GM21423 (cell line): ENCODE results near the gene OR2B2.

Experiments
- ATAC-seq: cut with Tn5 transposase; IDR thresholded peaks from one replicate; pipeline ENCODE4 v1.9.1; 2021; ENCODE audit warnings: mild to moderate bottlenecking, moderate library complexity; ENCODE audit not compliant: unreplicated experiment

OR2B2 gene

DNA sequence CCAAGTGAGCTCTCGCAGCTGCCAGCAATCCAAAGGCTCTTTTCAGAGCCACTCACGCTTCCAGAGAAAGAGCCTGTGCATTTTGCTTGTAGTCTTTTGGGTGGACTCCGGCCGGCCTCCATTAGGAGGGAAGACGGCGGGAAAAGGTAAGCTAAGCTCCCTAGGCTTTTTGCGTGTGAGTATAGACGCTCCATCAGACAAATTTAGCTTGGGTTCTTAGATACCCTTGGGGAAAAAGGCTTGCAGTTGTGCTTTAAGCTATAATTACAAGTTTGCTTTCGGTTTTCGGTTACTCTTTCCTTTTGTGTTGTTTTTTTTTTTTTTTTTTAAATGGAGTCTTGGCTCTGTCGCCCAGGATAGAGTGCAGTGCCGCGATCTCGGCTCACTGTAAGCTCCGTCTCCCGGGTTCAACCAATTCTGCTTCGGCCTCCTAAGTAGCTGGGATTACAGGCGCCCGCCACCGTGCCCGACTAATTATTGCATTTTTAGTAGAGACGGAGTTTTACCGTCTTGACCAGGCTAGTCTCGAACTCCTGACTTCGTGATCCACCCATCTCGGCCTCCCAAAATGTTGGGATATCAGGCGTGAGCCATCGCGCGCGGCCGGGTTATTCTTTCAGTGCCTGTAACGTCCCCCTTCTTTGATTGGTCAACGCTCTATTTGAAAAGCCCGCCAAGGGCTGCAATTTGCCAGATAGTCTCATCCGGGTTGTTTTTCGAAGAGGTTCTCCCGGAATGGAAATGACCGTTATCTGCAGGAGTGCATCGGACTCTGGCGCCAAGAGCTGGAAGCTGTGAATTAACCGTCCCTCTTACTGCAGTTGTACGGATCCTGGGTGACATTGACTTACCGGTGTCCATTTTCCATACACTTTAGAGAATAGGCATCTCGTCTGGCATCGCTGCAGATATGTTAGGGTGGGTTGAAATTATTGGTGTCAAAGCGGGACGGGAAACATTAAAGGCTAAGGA is 18.1 kb downstream of the OR2B2 start:
- ATAC-seq, result no peak

DNA sequence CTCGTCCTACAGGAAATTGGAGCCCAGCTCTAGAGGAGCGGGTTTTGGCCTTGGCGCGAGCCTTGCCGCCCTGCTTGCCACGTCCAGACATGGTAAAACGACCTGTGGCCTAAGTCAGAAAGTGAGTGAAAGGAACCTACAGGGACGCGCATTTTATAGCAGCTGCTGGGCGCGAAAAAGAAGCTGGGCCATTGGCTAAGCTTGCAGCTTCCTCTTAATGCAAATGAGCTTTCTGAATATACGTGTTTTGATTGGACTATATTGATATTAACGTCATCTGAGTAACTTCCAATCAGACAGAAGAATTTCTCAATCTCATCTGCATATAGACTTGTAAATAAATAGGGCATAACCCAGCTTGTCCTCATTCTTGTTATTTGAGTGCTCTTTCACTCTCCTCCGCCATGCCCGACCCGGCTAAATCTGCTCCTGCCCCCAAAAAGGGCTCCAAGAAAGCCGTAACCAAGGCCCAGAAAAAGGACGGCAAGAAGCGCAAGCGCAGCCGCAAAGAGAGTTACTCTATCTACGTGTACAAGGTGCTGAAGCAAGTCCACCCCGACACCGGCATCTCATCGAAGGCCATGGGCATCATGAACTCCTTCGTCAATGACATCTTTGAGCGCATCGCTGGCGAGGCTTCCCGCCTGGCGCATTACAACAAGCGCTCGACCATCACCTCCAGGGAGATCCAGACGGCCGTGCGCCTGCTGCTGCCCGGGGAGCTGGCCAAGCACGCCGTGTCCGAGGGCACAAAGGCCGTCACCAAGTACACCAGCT is 18.9 kb downstream of the OR2B2 start:
- peak; percentile 44 for ATAC-seq

DNA sequence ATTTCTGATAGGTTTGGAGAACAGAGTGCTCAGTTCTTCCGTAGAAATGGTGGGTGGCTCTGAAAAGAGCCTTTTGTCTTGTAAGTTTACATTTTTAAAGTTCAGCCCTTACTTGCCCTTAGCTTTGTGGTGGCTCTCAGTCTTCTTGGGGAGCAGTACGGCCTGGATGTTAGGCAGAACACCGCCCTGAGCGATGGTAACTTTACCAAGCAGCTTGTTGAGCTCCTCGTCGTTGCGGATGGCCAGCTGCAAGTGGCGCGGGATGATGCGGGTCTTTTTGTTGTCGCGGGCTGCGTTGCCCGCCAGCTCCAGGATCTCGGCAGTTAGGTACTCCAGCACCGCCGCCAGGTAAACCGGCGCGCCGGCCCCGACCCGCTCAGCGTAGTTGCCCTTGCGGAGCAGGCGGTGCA is 19.5 kb downstream of the OR2B2 start:
- ATAC-seq, result no peak

DNA sequence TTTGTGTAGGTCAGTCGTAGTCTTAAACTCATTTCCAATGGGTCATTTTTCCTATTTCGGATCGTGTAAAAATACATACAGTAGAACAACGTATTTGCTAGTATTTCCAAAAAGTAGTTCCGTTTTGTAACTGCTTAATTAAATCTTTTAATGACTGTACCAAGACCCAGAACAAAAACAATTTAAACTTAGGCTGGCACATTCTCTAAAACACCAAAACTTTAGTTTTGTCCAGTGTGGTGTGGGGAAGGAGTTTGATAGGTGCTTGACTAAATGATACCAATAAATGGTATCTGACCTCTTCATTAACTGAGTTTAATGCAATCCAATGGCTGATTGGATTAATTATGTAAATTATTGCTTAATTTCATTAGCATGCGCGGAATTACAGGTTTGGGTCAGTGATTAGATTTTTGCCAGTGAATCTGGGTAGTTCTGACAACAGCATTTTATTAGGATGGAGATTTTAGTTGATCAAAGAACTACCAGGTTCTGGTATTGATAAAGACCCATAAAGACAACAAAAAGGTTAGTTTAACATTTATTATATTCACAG is 20.8 kb downstream of the OR2B2 start:
- ATAC-seq, result no peak

DNA sequence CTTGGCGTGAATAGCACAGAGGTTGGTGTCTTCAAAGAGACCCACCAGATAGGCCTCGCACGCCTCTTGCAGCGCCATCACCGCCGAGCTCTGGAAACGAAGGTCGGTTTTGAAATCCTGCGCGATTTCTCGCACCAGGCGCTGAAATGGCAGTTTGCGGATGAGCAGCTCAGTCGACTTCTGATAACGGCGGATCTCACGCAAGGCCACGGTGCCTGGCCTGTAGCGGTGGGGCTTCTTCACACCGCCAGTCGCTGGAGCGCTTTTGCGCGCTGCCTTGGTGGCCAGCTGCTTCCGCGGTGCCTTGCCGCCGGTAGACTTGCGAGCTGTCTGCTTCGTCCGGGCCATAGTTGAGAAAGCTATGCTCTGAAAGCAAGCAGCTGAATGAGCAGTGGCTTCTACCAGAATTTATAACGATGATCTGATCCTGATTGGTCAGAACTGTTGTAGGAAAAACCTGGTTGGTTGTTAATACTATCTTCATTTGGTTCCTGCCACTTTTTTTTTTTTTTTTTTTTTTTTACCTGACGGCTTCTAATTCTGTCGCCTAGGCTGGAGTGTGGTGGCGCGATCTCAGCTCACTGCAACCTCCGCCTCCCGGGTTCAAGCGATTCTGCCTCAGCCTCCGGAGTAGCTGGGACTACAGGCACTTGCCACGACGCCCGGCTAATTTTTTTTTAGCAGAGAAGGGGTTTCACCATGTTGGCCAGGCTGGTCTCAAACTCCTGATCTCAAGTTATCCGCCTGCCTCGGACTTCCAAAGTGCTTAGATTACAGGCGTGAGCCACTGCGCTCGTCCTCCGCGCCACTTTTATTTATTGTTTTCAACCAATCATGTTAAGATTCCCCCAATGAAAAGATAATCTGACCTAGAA is 21.5 kb downstream of the OR2B2 start:
- ATAC-seq, result peak; percentile 43

DNA sequence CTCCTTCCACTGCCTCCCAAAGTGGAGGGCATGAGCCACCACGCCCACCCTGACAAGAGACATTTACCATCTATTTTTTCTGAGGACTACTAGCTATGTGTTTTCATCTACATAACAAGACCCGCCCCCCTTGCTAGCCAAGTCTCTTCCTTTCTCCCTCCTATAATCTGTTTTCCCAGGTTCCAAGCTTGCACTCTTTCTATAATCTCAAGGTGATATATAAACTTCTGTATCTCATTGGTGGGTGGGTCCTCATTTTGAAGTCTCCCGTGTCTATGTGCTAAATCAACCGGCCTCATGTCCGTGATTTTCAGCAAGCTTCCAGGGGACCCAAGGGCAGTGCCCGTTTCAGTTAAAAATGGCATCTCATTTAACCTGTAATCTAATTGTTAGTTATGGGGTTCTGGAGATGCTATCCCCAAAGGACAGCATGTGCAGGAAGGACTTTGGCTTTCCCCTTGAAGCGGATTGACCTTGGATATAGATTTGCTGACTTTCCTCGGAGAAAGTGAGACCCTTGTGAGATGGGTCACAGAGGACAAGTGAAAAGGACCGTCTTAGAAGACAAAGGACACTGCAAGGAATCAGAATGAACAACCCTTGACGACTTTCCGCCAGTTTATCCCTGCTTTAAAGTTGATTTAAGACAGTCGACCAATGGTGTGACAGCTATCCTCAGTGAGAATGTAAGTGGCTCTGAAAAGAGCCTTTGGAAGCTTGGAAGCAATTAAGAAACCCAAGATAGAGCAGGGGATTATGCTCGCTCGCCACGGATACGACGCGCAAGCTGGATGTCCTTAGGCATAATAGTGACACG is 22.4 kb downstream of the OR2B2 start:
- ATAC-seq, result no peak

DNA sequence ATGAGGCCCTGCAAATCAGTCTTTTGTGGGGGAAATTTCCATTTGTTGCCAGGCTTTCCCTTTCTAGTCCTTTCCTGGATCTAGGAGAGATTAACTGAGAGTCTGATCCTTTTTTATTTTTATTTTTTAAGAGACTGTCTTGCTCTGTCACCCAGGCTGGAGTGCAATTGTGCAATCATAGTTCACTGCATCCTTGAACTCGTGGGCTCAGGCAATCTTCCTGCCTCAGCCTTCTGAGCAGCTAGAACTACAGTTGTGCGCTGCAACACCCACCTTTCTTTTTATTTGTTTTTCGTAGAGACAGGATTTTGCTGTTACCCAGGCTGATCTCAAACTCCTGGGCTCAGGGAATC is 22.9 kb downstream of the OR2B2 start:
- ATAC-seq, result no peak

DNA sequence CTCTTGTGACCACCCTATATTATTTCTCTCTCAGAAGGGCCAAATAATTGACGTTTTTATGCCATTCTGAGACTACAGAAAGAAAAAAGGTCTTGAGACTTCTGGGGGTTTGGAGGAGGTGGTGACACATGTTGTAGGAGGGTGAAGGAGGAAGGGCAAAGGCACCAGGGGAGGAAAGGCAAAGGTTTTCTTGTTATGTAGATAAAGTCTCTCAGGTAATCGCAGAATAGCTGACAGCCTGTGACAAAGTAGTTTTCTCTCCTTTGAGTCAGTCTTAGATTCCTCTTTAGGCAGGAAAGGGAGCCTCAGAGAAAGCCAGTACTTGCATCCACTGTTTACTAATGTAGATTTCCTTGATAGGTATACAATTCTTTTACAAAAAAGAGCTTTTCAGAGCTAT is 23.6 kb downstream of the OR2B2 start:
- no peak for ATAC-seq

DNA sequence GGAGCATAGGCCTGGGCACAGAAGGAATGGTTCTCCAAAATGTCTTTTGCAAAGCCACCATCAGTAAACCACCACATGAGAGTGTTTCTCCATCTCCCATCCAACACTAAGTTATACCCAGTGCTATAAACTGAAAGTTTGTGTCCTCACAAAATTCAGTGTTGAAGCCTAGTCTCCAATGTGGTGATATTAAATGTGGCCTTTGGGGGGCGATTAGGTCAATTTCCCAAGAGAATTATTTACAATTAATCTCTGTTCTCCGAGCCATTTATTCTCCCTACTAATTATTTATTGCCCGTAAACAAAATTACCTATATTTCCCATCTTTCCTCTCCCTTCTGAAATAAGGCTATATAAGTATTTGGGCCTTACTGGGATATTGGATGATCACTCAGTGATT is 26.1 kb downstream of the OR2B2 start:
- no peak for ATAC-seq

DNA sequence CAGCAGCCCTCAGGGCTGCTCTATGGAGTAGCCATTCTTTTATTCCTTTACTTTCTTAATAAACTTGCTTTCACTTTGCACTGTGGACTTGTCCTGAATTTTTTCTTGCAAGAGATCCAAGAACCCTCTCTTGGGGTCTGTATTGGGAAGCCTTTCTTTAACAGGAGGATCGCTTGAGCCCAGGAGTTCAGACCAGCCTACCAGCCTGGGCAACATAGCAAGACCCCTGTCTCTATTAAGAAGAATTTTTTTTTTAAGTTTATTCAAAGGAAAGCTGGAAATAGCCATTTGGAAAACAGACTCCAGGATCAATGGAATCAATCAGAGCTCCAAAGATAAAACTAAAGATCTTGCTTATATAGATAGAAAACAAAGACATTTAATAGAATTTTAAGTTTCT is 29.1 kb downstream of the OR2B2 start:
- ATAC-seq, result no peak

DNA sequence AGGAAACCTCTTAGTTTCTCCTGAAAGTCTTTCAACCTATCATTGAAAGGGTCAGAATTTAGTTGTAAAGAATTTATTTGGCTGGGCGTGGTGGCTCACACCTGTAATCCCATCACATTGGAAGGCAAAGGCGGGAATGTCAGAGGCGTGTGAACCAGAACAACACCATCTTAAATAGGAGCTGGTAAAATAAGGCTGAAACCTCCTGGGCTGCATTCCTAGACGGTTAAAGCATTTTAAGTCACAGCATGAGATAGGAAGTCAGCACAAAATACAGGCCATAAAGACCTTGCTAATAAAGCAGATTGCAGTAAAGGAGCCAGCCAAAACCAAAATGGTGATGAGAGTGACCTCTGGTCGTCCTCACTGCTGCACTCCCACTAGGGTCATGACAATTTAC is 29.6 kb downstream of the OR2B2 start:
- no peak for ATAC-seq

DNA sequence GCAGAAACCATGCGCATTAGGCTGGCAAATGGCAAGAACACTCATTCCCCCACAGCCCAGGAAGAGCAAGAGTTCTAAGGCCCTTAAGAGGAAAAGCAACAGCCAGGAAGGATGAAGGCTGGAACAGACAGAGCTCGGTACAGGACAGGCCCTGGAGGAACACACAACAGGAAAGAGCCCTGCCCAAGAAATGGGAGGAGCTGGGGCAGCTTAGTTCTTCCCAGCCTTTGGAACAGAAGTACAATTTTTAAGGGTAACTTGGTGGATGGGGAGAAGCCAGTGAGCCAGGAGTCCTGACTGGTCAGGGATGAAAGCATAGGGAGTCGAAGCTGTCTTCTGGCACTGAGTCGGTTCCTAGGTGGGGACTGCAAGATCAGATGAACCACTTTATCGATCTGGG is 32.4 kb downstream of the OR2B2 start:
- ATAC-seq, result no peak

DNA sequence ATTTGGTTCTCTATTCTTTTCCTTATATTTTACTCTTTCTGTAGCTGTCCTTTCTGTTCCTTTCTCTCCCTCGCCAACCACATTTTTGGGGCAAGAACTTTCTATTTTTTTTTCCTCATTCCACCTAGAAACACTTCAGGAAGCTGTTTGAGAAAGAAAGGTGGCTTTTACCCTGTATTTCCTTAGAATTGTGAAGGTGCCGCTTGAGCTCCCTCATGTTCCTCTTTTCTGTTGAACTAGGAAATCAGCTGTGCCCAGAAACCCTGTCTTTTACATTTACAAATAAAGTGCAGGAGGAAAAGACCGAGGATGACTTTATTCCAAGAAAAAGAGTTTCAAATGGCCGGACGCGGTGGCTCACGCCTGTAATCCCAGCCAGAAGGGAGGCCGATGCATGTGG is 38.2 kb downstream of the OR2B2 start:
- no peak for ATAC-seq

DNA sequence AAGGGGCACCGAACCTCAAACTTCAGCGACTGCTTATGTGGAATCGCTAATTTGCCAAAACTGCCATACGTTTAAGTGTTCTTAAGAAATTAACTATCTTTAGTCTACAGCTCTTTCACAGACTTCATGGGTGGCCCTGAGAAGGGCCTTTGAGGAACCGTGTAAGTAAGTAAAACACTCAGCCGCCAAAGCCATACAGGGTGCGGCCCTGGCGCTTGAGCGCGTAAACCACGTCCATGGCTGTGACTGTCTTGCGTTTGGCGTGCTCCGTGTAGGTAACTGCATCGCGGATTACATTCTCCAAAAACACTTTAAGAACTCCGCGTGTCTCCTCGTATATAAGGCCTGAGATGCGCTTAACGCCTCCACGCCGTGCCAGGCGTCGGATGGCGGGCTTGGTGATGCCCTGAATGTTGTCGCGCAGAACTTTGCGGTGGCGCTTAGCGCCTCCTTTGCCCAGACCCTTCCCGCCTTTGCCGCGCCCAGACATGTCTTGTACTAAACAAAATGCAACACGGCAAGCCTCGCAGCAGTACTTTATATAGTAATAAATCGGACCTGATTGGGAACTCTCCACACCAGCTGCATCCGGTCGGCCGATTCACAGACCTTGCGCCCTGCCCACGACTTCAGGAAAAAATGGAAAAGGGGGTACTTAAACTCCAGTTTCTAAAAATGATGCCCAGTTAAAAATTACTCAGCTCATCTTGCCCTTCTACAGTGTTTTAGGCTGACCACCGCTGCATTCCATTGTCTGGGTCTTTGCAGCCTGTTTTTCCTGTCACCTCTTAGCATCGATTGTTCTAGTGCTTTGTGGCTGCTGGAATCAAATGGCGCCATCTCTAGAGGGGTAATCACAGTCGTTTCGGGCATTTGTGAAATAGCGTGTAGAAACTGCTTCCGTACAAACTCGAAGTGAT is 38.9 kb downstream of the OR2B2 start:
- ATAC-seq, result peak; percentile 31

DNA sequence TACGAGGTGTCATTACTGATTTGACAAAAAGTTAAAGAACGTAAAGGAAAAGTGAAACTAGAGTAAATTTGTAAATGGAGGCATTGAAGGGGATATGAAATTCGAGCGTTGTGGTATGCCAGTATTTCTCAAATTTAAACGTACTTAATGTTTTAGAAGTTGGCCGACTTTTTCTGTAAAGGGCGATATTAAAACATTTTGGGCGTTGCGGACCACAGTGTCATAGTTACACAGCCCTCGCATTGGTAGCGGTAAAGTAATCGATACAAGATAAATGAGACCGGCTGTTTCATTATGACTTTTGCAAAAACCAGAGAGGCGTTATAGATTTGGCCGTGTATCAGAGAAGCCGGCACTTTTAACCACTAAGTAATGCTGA is 39.6 kb downstream of the OR2B2 start:
- ATAC-seq, result peak; percentile 23

DNA sequence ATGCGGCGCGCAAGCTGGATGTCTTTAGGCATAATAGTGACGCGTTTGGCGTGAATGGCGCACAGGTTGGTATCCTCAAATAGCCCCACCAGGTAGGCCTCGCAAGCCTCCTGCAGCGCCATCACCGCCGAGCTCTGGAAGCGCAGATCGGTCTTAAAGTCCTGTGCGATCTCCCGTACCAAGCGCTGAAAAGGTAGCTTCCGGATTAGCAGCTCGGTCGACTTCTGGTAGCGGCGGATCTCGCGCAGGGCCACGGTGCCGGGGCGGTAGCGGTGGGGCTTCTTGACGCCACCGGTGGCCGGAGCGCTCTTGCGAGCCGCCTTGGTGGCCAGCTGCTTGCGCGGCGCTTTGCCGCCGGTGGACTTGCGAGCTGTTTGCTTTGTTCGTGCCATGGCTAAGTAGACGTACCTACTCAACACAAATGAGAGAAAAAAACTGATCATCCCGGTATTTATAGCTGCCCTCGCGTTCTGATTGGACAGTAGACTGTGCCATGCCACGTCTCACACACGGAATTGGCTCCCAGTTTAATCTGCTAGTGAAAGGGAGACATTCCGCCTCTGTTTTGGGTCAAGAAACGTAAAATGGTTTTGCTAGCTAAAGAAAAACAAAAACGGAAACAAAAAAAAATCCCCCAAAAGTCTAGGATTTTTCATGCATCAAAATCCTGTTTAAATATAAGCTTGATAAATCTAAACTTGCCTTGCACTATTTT is 40.1 kb downstream of the OR2B2 start:
- peak; percentile 47 for ATAC-seq

DNA sequence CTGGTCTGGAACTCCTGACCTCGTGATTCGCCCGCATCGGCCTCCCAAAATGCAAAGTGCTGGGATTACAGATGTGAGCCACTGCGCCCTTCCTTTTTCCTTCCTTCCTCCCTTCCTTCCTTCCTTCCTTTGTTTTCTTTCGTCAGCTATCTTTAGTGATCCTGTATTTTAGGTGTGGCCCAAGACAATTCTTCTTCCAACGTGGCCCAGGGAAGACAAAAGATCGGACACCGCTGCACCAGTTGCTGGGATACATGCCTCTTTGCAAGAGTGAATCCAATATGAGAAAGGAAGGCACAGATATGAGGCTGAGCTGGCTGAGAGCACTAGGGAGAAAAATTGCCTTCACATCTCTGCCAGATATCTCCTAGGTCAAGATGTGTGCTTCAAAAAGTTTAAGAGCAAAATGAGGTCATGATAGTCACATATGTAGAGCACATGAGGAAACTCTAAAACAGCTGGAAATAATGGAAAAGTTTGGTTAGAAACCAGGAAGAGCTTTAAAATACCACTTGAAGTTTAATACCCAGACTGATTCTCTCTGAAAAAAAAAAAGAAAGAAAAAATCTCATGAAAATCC is 41.8 kb downstream of the OR2B2 start:
- no peak for ATAC-seq

DNA sequence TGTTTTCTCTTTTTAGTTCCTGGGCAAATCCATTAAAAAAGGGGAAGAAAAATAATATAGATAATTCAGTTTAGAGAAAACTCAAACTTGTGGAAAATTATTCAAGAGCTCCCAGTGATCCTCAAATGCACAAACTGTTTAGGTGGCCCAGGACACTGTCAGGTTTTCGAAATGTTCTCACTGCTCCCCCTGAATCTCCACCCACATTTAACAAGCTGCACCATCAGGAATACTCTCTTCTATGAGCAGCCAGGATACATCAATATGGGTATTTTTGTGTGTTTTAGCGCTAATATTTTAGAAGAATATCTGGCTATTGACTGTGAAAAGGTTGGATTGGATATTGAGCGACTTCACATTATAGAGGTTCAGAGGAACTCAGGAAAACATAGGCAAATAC is 43.9 kb downstream of the OR2B2 start:
- no peak for ATAC-seq
